ENCODE measurements around the gene MORN4. TPM values are rescaled to one million over a fixed set of nuclear protein-coding genes. Genes with fewer than 3 reads are reported as not detected.

Gene MORN4
- 10 to 100 TPM in 1 of 5 donors, 1 to 10 TPM in 1, not detected in 3; 5.5 to 19.8 TPM for total RNA-seq
- 10 to 100 TPM in 1 of 3 donors, 1 to 10 TPM in 2; 4.3 to 12.4 (median 6.8) TPM for polyA plus RNA-seq
- long read RNA-seq, donor 1, partial matches to known transcripts, result 0 of 5 reads
- long read RNA-seq, donor 1, other reads (novel, unspliced or antisense), result 0 of 5 reads
- long read RNA-seq, donor 2, partial matches to known transcripts, result 0 of 3 reads
- long read RNA-seq, donor 2, other reads (novel, unspliced or antisense), result 0 of 3 reads
- long read RNA-seq, donor 3, partial matches to known transcripts, result 0 of 7 reads
- long read RNA-seq, donor 3, other reads (novel, unspliced or antisense), result 0 of 7 reads
- long read RNA-seq, donor 4, result 0 reads
- long read RNA-seq, donor 5, partial matches to known transcripts, result 0 of 4 reads
- long read RNA-seq, donor 5, other reads (novel, unspliced or antisense), result 0 of 4 reads
- long read RNA-seq, donor 6, partial matches to known transcripts, result 0 of 2 reads
- long read RNA-seq, donor 6, other reads (novel, unspliced or antisense), result 0 of 2 reads
- long read RNA-seq, donor 7, partial matches to known transcripts, result 0 of 7 reads
- long read RNA-seq, donor 7, other reads (novel, unspliced or antisense), result 0 of 7 reads
- long read RNA-seq, donor 8, partial matches to known transcripts, result 0 of 2 reads
- long read RNA-seq, donor 8, other reads (novel, unspliced or antisense), result 0 of 2 reads
- long read RNA-seq, donor 9, transcript MORN4-202 (2 exons, 419 nt), result major isoform, 8 of 12 reads
- long read RNA-seq, donor 9, partial matches to known transcripts, result 0 of 12 reads
- long read RNA-seq, donor 9, other reads (novel, unspliced or antisense), result 0 of 12 reads
- long read RNA-seq, donor 10, result 0 reads

DNA sequence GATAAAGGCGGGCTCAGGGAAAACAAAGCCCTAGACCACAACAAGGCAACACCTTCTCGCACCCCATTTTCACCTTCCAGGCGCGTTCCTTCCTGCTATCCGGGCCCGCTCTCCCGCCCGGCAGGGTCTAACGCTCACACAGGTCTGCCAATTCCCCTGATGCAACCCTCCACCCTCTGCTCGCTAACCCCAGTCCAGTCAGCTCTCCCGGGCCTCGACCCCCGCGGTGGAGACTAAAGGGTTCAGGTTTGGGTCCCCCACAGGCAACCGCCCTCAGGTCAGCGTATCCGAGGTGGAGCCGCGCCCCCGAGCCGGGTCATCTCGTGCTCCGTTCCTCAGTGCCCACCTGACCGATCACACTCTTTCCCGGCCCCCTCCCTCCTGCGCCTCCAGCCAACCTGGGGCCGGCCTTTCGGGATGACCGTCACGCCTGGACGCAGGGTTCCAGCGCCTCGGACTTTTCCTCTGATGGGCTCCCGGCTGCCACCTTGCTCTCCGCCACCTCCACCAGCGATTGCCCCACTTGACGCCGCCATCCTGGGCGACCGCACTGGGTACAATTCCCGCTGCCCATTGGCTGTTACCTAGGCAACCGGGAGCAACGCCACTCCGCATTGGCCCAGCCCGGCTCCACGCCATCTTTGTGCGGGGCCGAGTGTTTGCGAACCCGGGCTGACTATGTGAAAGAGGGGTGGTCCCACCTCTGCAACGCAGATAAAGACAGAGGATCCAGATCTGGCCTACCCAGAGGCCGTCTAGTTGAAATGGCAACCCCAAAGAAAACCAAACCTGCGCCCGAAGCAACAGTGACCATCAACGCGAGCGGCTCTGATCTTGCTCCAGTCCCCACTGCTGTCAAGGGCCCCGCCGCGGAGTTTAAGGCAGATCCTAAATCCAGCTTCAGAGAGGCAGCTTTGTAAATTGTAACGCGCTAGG, at the start of gene MORN4:
MORN4 (minus strand) TSS at position 552 of the 936 bp plus-strand sequence. CDS start 13,847 bp downstream, outside the sequence.
- peak; percentile 93 to 97 for DNase-seq
- intact Hi-C loops (cut with DNase I; ENCODE audit: low total_unique reads), result no loop called here
- Histone ChIP-seq H3K4me3 (peak within 1 kb of the TSS; percentile 53 to 90 (median 76)), H3K36me3 (no peaks in the 10 kb centered on the region), H3K9me3 (no peaks in the 10 kb centered on the region), H3K4me1 (peaks cover 6 to 16% (median 14%) of the 10 kb centered on the region in 4 donors), H3K27ac (peak within 1 kb of the TSS; percentile 45 to 76 (median 67)), H3K27me3 (no peaks in the 10 kb centered on the region)
- TF ChIP-seq, protein P1, sequence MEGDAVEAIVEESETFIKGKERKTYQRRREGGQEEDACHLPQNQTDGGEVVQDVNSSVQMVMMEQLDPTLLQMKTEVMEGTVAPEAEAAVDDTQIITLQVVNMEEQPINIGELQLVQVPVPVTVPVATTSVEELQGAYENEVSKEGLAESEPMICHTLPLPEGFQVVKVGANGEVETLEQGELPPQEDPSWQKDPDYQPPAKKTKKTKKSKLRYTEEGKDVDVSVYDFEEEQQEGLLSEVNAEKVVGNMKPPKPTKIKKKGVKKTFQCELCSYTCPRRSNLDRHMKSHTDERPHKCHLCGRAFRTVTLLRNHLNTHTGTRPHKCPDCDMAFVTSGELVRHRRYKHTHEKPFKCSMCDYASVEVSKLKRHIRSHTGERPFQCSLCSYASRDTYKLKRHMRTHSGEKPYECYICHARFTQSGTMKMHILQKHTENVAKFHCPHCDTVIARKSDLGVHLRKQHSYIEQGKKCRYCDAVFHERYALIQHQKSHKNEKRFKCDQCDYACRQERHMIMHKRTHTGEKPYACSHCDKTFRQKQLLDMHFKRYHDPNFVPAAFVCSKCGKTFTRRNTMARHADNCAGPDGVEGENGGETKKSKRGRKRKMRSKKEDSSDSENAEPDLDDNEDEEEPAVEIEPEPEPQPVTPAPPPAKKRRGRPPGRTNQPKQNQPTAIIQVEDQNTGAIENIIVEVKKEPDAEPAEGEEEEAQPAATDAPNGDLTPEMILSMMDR (IDR thresholded peaks at IDR 0.05), result no peak
- no peak for TF ChIP-seq POLR2A (IDR thresholded peaks at IDR 0.05)
- peak; percentile 7 to 69 (median 26) for TF ChIP-seq POLR2AphosphoS5 (IDR thresholded peaks at IDR 0.05)
- TF ChIP-seq EP300 (IDR thresholded peaks at IDR 0.05), result no peak
- WGBS, 5 donors, result 2 to 6% (median 3%) methylated on average over 34 to 62 of the region's 62 CpGs

DNA sequence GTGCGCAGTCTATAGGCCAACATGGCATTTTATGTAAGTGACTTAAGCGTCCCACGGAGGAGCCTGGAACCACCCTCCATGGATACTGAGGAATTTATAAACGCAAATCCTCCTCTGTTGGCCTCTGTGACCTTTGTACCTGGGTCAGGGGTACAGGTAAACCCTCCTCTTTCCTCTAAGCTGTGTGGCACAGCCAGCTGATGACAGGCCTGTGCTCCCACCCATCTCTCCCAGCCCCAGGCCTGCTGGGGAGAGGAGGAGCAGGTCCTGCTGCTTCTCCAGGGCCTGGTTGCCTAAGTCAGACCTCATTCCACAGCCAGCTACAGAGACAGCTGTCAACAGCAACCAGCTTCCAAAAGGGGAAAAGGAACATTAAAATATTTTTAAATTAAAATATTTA, 48.7 kb upstream of the MORN4 start:
- WGBS, 5 donors, result 68 to 73% (median 70%) methylated on average over 4 of the region's 4 CpGs
- intact Hi-C loops (cut with DNase I; ENCODE audit: low total_unique reads), result no loop called here
- Histone ChIP-seq H3K9me3 (no peaks in the 10 kb centered on the region), H3K27ac (peak overlapping the region in 1 of 5 donors; percentile 97), H3K36me3 (peaks cover 23 to 31% (median 26%) of the 10 kb centered on the region in 4 donors), H3K27me3 (no peaks in the 10 kb centered on the region), H3K4me3 (peak overlapping the region in 1 of 4 donors; percentile 67), H3K4me1 (peaks cover 26 to 67% (median 47%) of the 10 kb centered on the region in 4 donors)
- TF ChIP-seq EP300 (IDR thresholded peaks at IDR 0.05), result no peak
- no peak for TF ChIP-seq POLR2AphosphoS5 (IDR thresholded peaks at IDR 0.05)
- TF ChIP-seq POLR2A (IDR thresholded peaks at IDR 0.05), result no peak
- TF ChIP-seq, protein P1 (IDR thresholded peaks at IDR 0.05), result no peak
- no peak for DNase-seq

DNA sequence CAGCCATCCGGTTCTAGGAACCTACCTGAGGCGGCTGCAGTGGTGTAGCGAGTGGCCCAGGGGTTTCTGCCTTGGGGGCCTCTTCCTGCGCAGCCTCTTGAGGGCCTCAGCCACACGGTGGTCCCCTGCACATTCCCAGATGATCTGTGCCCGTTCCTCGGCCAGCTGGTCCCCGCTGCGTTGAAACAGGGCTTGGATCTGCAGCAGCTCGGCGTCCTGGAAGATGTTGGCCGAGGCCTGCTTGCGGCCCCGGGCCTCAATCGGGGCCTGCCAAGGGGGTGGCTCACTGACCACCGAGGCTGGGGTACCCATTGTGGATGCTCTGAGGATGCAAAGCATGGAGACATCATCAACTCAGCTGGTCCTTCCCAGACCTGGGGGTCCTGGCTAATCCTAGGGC, 46.3 kb upstream of the MORN4 start:
- H3K27ac ChIP-seq, result no peak overlapping the region
- WGBS, 5 donors, result 89 to 96% (median 94%) methylated on average over 9 to 16 of the region's 16 CpGs
- H3K27me3 ChIP-seq, result no peaks in the 10 kb centered on the region
- TF ChIP-seq POLR2AphosphoS5 (IDR thresholded peaks at IDR 0.05) (no peak), EP300 (IDR thresholded peaks at IDR 0.05) (no peak), POLR2A (IDR thresholded peaks at IDR 0.05) (no peak)
- TF ChIP-seq, protein P1 (IDR thresholded peaks at IDR 0.05), result no peak
- H3K4me1 ChIP-seq, result peaks cover 22 to 51% (median 32%) of the 10 kb centered on the region in 4 donors
- no peak for DNase-seq
- H3K4me3 ChIP-seq, result no peak overlapping the region
- peaks cover 36 to 56% (median 51%) of the 10 kb centered on the region in 4 donors for H3K36me3 ChIP-seq
- intact Hi-C loops (cut with DNase I; ENCODE audit: low total_unique reads), result loop anchor here (5.0 kb wide), 1 partner anchor 53 kb away; no protein-coding TSS in a partner anchor
- no peaks in the 10 kb centered on the region for H3K9me3 ChIP-seq
